GM18873 (cell line): ENCODE measurements around the gene HSP90AB1.

Experiments
- ATAC-seq: cut with Tn5 transposase; IDR thresholded peaks from one replicate; pipeline ENCODE4 v1.9.1; 2021; ENCODE audit warnings: mild to moderate bottlenecking, moderate library complexity, moderate number of reproducible peaks; ENCODE audit not compliant: unreplicated experiment, low FRiP score

Gene HSP90AB1

DNA sequence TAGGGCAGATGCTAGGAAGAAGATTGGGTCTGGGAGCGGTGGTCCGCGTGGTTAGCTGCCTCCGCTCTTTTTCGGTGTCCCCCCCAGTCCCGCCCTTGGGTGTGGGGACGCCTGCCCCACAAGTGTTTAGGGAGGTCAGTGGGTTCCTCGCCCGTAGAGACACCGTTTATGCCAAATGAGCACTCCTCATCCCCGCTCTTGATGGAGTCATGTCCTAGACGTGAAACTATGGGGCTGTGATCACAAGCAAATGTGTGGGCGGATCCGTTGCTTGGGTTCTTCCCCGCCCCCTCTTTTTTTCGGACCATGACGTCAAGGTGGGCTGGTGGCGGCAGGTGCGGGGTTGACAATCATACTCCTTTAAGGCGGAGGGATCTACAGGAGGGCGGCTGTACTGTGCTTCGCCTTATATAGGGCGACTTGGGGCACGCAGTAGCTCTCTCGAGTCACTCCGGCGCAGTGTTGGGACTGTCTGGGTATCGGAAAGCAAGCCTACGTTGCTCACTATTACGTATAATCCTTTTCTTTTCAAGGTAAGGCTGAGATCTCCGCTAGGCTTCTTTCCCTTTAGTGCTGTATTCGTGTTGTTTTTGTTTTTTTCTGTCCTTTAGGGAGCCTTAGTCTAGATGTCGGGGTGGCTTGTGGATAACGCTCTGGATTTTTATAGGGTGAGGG is at the start of gene HSP90AB1:
HSP90AB1 (plus strand) TSS at position 439 of the 675 bp plus-strand sequence. CDS start 1,529 bp downstream, outside the sequence.
- ATAC-seq: peak; percentile 59

GRCh38 chr6:44198684-44199083 is 48.2 kb upstream of the HSP90AB1 start:
- no peak for ATAC-seq

DNA sequence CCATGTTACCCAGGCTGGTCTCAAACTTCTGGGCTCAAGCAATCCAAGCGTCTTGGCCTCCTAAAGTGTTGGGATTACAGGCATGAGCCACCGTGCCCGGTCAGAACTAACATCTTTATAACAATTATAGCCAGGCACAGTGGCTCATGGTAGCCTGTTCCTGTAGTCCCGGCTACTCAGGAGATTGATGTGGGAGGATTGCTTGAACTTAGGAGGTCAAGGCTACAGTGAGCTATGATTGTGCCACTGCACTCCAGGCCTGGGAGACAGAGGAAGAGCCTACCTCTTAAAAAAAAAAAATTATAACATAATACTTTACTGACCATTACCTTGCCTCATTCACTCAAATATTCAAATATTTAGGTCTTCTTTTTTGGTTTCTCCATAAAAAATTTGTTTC is 47.0 kb upstream of the HSP90AB1 start:
- ATAC-seq: no peak

- ATAC-seq: no peak
These were observed 45.7 kb upstream of the HSP90AB1 start for GRCh38 chr6:44201200-44201599.

DNA sequence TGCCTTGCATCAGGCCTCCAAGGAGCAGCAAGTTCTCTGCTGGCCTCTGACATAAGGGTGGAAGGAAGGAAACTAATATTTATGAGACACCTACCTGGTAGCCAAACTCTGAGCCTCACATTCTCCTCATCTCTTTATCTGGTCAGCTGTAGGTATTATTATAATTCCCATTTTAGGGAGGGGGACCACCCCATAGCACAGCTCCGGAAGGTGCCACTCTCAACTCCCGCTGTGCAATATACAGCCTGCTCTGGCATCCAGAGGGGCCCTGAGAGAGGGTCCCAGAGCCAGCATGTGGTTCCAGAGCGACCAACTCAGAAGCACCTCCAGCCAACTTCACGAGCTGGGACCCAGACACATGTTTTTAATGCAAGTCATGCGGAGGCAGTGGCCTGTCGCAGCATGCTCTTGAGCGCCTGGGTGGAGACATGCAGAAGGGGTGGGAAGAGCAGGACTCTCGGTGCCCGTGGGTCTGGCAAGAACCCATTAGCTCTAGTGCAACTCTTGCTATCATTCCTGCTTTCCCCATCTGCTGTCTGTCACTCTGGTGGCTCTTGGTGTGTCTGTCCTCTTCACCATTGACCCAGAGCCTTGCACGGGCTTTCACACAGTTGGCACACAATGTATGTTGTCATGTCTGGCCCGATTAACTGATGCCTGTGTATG is 45.1 kb upstream of the HSP90AB1 start:
- ATAC-seq: no peak

DNA sequence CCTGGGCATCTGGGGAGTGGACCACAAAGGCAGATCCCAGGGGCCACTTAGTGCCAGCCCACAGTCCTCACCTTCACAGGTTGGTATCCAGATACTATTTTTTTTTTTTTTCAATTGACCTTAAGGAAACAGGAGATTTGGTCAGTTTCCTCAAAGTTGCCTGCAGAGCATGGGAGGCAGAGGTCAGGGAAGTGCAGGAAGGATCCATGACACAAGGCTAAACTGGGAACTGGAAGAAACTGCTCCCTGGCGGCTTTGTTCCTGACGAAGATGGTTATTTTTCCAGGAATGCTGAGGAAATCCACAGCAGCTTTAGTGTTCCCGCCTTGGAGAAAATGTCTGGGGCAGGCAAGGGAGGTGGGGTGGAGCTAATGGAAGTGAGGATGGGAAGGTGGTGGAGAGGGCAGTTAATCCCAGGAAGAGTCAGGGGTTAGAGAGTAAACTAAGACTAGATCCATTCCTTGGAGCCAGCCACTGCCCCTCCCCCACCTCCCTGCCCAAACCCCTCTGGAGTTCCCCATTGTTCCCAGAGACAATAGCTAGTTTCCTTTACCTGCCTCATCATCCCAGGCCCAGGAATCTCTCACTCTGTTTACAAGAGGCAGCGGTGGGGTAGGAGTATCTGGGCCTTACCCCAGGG is 44.4 kb upstream of the HSP90AB1 start:
- no peak for ATAC-seq

GRCh38 chr6:44202972-44203750 is 43.7 kb upstream of the HSP90AB1 start:
- no peak for ATAC-seq

- no peak for ATAC-seq
These were observed 42.9 kb upstream of the HSP90AB1 start for GRCh38 chr6:44203955-44204354.

- no peak for ATAC-seq
These were observed 38.9 kb upstream of the HSP90AB1 start for GRCh38 chr6:44207966-44208365.

GRCh38 chr6:44211284-44211683 is 35.6 kb upstream of the HSP90AB1 start:
- no peak for ATAC-seq

- ATAC-seq: no peak
These were observed 32.6 kb upstream of the HSP90AB1 start for GRCh38 chr6:44214307-44214706.

DNA sequence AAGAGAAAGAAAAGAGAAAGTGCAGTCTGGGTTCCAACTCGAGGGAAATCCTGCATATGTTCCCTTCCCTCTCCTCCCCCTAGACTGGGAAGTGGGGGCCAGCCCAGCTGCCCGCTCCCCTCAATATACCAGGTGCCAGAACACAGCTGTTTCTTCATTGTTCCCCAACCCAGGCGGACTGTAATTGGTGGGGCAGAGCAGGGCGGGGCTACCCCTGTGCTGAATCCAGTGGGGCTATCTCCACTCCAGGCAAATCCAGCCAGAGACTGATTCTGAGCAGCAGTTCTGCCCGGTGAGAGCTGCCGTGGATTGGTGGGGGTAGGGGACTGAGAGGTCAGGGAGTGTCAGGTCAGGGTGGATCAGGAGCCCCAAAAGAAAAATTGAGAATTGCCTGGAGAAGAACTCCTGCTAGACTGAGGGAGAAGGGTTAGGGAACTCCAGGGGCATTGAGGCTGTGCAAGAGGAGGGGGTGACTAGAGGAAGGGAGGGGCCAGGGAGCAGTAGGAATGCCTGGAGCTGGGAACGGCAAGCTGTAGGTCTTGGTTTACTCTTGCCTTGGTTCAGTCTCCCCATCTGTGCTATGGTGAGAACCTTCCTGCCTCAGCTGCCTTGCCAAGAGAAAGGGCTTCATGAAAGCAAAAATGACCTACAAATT is 30.1 kb upstream of the HSP90AB1 start, which contains the start of gene MYMX:
MYMX (plus strand) TSS at position 250 of the 655 bp plus-strand sequence. CDS start 546 bp downstream, outside the sequence.
- ATAC-seq: no peak

DNA sequence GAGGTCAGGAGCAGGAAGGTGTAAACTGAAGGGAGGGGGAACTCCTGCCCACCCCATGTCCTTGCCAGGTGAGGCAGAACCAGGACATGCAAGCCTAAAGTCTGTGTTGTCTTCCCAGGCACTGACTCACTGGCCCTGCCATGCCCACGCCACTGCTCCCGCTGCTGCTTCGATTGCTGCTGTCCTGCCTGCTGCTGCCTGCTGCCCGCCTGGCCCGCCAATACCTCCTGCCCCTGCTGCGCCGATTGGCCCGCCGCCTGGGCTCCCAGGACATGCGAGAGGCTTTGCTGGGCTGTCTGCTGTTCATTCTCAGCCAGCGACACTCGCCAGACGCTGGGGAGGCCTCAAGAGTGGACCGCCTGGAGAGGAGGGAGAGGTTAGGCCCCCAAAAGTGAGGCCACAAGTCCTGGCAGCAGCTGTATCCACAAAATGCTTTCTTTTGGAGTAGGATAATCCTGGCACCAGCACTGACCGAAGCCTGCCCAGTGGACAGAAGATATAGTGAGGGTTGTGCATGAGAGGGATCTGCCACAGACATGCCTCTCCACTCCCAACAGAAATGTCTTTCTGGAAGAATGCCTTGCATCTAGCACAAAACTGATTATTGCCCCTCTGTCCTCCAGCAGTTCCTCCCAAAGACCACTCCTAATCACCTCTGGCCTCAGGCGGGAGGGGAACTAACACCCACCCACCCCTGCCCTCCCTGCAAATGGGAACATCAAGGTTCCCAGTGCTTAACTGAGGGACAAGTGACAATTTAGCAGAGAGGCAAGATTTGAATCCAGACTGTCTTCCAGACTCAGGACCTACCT is 29.4 kb upstream of the HSP90AB1 start:
- ATAC-seq: no peak

GRCh38 chr6:44219053-44219814 is 27.7 kb upstream of the HSP90AB1 start:
- peak; percentile 38 for ATAC-seq

DNA sequence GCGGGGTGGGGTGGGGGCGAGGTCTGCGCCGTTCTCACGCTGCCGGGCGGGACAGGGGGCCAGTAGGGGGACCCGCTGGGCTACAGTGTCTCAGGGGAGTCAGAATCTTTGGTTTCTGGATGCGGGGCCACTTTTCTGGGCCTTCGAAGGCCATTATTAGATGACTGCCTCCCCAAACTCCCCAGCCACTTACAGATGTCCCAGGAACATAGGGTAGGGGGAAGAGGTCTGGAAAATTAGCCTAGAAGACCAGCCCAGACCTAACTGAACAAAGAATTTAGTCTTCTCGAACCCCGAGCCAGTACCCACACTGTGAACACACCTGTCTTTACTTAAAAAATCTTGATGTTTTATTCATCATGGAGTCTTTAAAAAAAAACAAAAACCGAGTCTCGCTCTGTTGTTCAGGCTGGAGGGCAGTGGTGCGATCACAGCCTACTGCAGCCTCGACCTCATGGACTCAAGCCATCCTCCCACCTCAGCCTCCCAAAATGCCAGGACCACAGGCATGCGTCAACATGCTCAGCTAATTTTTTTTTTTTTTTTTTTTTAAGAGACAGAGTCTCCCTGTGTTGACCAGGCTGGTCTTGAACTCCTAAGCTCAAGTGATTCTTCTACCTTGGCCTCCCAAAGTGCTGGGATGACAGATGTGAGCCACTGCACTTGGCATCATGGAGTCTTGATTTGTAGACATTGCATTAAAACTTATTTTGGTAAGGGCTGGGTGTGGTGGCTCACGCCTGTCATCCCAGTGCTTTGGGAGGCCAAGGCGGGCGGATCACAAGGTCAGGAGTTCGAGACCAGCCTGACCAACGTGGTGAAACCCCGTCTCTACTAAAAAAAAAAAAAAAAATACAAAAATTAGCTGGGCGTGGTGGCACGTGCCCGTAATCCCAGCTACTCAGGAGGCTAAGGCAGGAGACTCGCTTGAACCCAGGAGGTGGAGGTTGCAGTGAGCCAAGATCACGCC is 26.8 kb upstream of the HSP90AB1 start:
- no peak for ATAC-seq

- ATAC-seq: no peak
These were observed 26.0 kb upstream of the HSP90AB1 start for GRCh38 chr6:44220913-44221290.

GRCh38 chr6:44221291-44221960 is 25.5 kb upstream of the HSP90AB1 start:
- peak; percentile 42 for ATAC-seq
